OCI-LY3 (cell line): ENCODE measurements around the gene TMEM151A.

Experiments
- H2AFZ ChIP-seq: fragments of 200-600, 300-600 bp; shearing (Covaris generic); 2 replicates; pipeline ENCODE4 v1.6.0; 2014; ENCODE audit warnings: antibody characterized with exemption, low read depth, low read length
- H3K27ac ChIP-seq: fragments of 200-600, 300-600 bp; sonication (generic); 2 replicates; pipeline ENCODE4 v1.5.1; 2014; ENCODE audit warnings: mild to moderate bottlenecking, low read length, moderate library complexity, mixed read lengths
- H3K27me3 ChIP-seq: fragments of 200-600, 300-600 bp; sonication (generic); 2 replicates; pipeline ENCODE4 v1.6.1; 2014; ENCODE audit warnings: low read depth, low read length, mixed read lengths
- H3K36me3 ChIP-seq: fragments of 200-600, 300-600 bp; sonication (generic); replicated peaks from 2 replicates; pipeline ENCODE3; 2014; ENCODE audit warnings: low read depth, low read length, mixed read lengths
- H3K4me1 ChIP-seq: fragments of 300-600, 200-600 bp; sonication (generic); 2 replicates; pipeline ENCODE4 v1.6.1; 2014; ENCODE audit warnings: low read length, mixed read lengths
- H3K4me2 ChIP-seq: fragments of 200-600, 300-600 bp; sonication (generic); 2 replicates; pipeline ENCODE4 v1.6.1; 2014; ENCODE audit warnings: low read length, mixed read lengths
- H3K4me3 ChIP-seq: fragments of 300-600, 200-600 bp; sonication (generic); 2 replicates; pipeline ENCODE4 v1.5.1; 2014; ENCODE audit warnings: antibody characterized with exemption, mild to moderate bottlenecking, low read length, moderate library complexity
- H3K79me2 ChIP-seq: fragments of 300-600, 200-600 bp; shearing (Covaris generic); 2 replicates; pipeline ENCODE4 v1.6.1; 2014; ENCODE audit warnings: mild to moderate bottlenecking, low read length, mixed read lengths
- H3K9ac ChIP-seq: fragments of 300-600, 200-600 bp; shearing (Covaris generic); 2 replicates; pipeline ENCODE4 v1.6.0; 2014; ENCODE audit warnings: mild to moderate bottlenecking, low read length, moderate library complexity
- H3K9me3 ChIP-seq: fragments of 200-600, 300-600 bp; shearing (Covaris generic); 2 replicates; pipeline ENCODE4 v1.6.1; 2014; ENCODE audit warnings: low read length, mixed read lengths; ENCODE audit not compliant: insufficient read depth
- H4K20me1 ChIP-seq: fragments of 200-600, 300-600 bp; sonication (generic); 2 replicates; pipeline ENCODE4 v1.6.1; 2016; ENCODE audit warnings: low read length, mixed read lengths; ENCODE audit not compliant: insufficient read depth
- EZH2phosphoT487 ChIP-seq: fragments of 200-600 bp; shearing (Covaris generic); IDR thresholded peaks from 2 replicates; pipeline ENCODE4 v1.6.1; 2018; ENCODE audit warnings: antibody characterized with exemption, mixed run types, low read depth
- TF ChIP-seq, protein P1 (sequence below): fragments of 200-600, 300-600 bp; sonication (generic); IDR thresholded peaks from 2 replicates; pipeline ENCODE4 v1.5.1; 2014; ENCODE audit warnings: antibody characterized with exemption, low read length, low read depth

TMEM151A gene

DNA sequence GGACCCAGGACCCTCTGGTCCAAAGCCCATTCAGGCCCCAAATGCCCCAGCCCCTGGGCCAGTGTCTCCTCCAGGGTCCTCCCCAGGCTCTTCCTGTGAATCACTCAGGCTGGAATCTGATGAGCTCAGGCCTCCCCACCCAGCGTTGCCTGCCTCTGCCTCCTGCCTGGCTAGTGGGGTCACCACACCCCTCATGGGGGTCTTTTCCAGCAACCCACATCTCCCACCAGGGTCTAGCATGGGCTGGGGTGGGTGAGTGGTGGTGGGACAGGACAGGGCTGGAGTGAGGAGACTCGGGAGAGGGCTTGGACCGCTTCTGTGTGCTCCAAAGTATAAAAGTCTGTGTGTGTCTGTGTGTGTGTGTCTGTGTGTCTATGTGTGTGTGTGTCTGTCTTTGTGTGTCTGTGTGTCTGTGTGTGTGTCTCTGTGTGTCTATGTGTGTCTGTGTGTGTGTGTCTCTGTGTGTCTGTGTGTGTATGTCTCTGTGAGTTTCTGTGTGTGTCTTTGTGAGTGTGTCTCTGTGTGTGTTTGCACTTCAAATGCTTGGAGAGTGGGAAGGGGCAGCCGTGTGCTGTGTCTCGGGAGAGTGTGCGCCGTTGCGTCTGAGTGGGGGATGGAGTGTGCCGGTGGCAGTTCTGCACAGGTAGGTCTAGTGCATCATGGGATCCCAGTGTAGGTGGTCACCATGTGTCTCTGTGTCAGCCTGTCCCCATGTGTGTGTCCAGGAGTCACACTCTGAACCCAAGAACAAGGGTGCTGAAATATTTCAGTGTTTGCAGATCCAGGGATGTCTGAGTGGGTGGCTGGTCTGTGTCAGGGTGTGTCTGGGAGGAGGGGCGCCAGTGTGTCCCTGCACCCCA lies 35.7 kb downstream of the TMEM151A start:
- Histone ChIP-seq H3K4me3 (no peak overlapping the region), H3K4me1 (peaks cover 20% of the 10 kb centered on the region), H3K79me2 (no peaks in the 10 kb centered on the region), H3K9me3 (no peaks in the 10 kb centered on the region), H3K27ac (no peak overlapping the region), H3K9ac (no peak overlapping the region), H3K27me3 (no peaks in the 10 kb centered on the region), H3K4me2 (no peak overlapping the region), H3K36me3 (no peaks in the 10 kb centered on the region), H2AFZ (no peak overlapping the region), H4K20me1 (no peaks in the 10 kb centered on the region)
- TF ChIP-seq, protein P1, sequence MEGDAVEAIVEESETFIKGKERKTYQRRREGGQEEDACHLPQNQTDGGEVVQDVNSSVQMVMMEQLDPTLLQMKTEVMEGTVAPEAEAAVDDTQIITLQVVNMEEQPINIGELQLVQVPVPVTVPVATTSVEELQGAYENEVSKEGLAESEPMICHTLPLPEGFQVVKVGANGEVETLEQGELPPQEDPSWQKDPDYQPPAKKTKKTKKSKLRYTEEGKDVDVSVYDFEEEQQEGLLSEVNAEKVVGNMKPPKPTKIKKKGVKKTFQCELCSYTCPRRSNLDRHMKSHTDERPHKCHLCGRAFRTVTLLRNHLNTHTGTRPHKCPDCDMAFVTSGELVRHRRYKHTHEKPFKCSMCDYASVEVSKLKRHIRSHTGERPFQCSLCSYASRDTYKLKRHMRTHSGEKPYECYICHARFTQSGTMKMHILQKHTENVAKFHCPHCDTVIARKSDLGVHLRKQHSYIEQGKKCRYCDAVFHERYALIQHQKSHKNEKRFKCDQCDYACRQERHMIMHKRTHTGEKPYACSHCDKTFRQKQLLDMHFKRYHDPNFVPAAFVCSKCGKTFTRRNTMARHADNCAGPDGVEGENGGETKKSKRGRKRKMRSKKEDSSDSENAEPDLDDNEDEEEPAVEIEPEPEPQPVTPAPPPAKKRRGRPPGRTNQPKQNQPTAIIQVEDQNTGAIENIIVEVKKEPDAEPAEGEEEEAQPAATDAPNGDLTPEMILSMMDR, result no peak
- TF ChIP-seq EZH2phosphoT487, result no peak

DNA sequence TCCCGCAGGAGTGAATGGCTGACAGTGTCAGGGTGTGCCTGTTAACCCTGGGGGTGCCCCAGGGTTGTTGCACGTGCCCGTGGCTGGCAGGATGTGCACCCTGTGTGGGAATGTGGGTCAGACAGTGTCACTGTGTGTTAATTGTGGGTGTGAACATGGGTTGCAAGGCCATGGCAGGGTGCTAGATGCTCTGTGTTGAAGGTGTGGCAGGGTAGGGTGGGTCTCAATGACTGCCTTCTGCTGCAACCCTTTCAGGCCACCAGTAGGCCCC lies 36.3 kb downstream of the TMEM151A start:
- H3K27me3 ChIP-seq, result no peaks in the 10 kb centered on the region
- peak overlapping the region; percentile 99; the same call in 1 of the 2 replicates for H2AFZ ChIP-seq
- no peak overlapping the region for H3K4me3 ChIP-seq
- H4K20me1 ChIP-seq, result no peaks in the 10 kb centered on the region
- H3K9ac ChIP-seq, result no peak overlapping the region; the same call in 1 of the 2 replicates
- no peaks in the 10 kb centered on the region for H3K9me3 ChIP-seq
- H3K27ac ChIP-seq, result no peak overlapping the region
- H3K79me2 ChIP-seq, result no peaks in the 10 kb centered on the region
- H3K4me1 ChIP-seq, result peaks cover 19% of the 10 kb centered on the region
- peak overlapping the region; percentile 97 for H3K4me2 ChIP-seq
- no peaks in the 10 kb centered on the region for H3K36me3 ChIP-seq
- TF ChIP-seq, protein P1, result no peak
- TF ChIP-seq EZH2phosphoT487, result no peak

DNA sequence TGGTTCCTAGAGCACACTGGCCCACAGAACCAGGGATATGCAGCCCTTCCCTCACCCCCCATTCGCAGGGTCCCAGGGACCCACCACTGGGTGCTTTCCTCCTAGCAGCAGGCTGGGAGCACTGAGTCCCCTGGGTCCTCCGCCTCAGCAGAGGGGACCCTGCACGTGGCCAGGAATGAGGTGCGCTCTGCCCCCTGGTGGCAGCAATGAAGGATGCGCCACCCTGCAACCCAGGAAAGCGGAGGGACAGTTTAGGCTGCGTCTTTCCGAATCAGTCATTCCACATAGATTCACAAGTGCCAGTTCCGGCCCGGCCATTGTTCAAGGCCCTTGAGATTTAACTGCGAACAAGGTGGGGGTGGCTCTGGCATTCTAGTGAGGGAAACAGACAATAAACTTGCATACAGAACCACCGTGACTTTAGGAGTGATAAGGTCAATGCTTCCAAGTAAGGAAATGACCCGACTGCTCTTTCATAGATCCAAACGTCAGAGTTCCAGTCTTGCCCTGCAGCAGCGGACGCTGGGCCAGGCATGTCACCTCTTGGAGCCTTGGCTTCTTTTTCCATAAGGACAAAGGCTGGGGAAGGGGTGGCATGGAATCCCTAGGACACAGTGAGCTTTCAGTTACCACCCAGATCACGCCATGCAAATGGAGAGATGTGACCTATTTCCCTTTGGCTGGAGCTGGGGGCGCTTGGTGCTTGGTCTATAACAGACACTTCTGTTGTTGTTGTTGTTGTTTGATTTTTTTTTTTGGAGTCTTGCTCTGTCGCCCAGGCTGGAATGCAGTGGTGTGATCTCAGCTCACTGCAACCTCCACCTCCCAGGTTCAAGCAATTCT lies 36.8 kb downstream of the TMEM151A start:
- Histone ChIP-seq H4K20me1 (no peaks in the 10 kb centered on the region), H3K79me2 (no peaks in the 10 kb centered on the region), H2AFZ (peak overlapping the region; percentile 99), H3K4me1 (peaks cover 19% of the 10 kb centered on the region), H3K4me3 (peak overlapping the region; percentile 72), H3K36me3 (no peaks in the 10 kb centered on the region), H3K9me3 (no peaks in the 10 kb centered on the region), H3K9ac (peak overlapping the region; percentile 56), H3K4me2 (peak overlapping the region; percentile 97), H3K27ac (no peak overlapping the region), H3K27me3 (no peaks in the 10 kb centered on the region)
- no peak for TF ChIP-seq EZH2phosphoT487
- TF ChIP-seq, protein P1, result peak; percentile 96

DNA sequence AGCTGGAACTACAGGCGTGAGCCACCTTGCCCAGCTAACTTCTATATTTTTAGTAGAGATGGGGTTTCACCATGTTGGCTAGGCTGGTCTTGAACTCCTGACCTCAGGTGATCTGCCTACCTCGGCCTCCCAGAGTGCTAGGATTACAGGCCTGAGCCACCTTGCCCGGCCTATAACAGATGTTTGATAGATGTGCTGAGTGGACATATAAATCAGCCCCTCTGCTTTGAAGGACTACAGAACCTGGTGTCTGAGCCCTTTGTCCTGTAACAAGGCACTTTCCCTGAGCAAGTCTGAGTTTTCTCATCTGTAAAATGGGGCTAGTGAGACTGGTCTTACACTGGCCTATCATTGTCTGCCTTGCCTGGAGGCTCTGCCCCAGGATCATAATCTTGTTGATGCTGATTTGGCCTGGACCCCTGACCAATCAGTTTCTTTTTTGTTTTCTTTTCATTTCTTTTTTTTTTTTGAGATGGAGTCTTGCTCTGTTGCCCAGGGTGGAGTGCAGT lies 37.5 kb downstream of the TMEM151A start:
- Histone ChIP-seq H2AFZ (no peak overlapping the region), H3K4me2 (no peak overlapping the region), H3K36me3 (no peaks in the 10 kb centered on the region), H3K4me1 (peaks cover 15% of the 10 kb centered on the region), H3K27ac (no peak overlapping the region), H3K27me3 (no peaks in the 10 kb centered on the region), H4K20me1 (no peaks in the 10 kb centered on the region), H3K79me2 (no peaks in the 10 kb centered on the region), H3K9me3 (no peaks in the 10 kb centered on the region), H3K9ac (no peak overlapping the region), H3K4me3 (no peak overlapping the region)
- TF ChIP-seq, protein P1, result no peak
- no peak for TF ChIP-seq EZH2phosphoT487
